Hematopoietic multipotent progenitor cell (in vitro differentiated cells): ENCODE data around the gene PSAP. TPM values are rescaled to one million over a fixed set of nuclear protein-coding genes. Genes with fewer than 3 reads are reported as not detected.
"Not testable (repeated sequence)": the region's sequence is repeated elsewhere in the genome, so short reads cannot be mapped to it uniquely, and the experiment has no call there.

Experiments
- DNase-seq, 3 donors: peaks; one replicate each; pipeline ENCODE4 v3.0.0-alpha.2; 2011 to 2015; ENCODE audit warnings: low read depth in 2 of 3, low spot score in 2 of 3
- total RNA-seq: library from RNA; depleted of rRNA; stranded (reverse); fragments of >200 nt; gene quantifications from one replicate; pipeline ENCODE4 v1.2.3, GENCODE V29; 2012

PSAP gene
- total RNA-seq, 1 donor: 360 TPM

DNA sequence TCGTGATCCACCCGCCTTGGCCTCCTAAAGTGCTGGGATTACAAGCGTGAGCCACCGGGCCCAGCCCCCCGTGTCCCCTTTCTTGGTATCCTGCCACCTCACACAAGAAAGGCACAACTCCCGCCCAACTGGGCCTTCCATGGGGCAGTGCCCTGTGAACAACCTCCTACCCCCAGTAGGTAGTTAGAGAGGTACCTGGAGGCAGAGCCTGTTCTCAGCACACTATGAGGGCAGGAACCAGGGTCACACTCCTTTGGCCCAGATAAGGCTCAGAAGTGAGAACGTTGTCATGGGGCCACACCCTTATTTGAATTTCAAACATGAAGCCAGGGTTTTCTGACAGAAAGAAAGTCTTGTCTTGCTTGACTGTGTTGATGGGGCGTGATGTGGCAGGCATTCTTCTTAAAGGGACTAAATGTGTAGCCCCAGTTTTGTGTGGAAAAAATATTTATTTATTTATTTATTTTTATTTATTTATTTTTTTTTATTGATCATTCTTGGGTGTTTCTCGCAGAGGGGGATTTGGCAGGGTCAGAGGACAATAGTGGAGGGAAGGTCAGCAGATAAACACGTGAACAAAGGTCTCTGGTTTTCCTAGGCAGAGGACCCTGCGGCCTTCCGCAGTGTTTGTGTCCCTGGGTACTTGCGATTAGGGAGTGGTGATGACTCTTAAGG lies 23.8 kb upstream of the PSAP start:
- DNase-seq: not testable (repeated sequence)

DNA sequence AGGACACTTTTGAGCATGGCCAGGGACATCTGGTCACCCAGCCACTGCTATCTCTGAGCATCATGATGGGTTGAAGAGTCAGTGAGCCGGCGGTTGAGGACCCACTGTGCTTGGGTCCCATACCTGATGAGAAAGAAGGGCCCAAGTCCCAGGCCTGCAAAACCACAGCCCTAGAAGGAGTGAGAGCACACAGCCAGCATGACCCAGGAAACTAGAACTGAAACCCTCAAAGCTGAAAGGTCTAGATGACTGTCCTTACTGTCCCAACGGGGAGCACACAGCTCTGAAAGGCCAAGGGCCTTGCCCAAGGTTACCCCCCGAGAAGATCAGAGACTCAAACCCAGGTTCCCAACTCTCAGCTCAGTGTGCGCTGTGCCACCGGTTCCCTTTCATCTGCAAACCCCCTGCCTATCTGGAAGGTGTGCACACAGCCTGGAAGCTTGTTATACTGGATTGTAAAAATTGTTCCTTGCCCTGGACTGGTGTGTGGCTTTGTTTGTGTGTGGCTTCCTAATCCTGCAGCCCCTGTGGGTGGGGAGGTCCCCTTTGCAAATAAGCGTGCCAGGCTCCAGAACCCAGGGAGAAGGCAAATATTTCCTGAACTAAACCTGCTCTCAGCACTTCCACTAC lies 22.6 kb upstream of the PSAP start:
- DNase-seq: no peak

DNA sequence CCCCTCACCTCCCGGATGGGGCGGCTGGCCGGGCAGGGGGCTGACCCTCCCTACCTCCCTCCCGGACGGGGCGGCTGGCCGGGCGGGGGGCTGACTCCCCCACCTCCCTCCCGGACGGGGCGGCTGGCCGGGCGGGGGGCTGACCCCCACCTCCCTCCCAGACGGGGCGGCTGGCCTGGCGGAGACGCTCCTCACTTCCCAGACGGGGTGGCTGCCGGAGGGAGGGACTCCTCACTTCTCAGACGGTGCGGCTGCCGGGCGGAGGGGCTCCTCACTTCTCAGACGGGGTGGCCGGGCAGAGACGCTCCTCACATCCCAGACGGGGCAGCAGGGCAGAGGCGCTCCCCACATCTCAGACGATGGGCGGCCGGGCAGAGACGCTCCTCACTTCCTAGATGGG lies 18.6 kb upstream of the PSAP start:
- not testable (repeated sequence) for DNase-seq

DNA sequence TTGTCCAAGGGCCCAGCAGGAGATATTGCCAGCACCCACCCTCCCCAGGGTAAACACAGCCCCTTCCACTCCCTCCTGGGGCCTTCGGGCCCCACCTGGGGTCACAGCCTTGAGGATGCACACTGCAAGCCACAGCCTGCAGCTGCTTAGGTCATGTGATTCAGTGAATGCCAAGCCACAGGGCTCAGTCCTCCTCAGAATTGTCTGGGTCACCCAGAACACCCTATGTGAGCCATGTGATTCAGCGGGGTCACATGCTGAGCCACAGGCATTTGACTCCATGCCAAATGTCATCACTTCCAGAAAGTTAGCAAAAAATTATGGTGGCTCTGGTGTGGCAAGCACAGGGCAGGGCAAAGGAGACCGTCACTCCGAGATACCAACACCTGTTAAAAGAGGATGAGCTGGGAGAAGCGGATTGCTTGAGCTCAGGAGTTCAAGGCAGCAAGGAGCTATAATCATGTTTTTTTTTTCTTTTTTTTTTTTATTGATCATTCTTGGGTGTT lies 17.2 kb upstream of the PSAP start:
- peak in 2 of 3 donors; percentile 73 to 82 for DNase-seq

DNA sequence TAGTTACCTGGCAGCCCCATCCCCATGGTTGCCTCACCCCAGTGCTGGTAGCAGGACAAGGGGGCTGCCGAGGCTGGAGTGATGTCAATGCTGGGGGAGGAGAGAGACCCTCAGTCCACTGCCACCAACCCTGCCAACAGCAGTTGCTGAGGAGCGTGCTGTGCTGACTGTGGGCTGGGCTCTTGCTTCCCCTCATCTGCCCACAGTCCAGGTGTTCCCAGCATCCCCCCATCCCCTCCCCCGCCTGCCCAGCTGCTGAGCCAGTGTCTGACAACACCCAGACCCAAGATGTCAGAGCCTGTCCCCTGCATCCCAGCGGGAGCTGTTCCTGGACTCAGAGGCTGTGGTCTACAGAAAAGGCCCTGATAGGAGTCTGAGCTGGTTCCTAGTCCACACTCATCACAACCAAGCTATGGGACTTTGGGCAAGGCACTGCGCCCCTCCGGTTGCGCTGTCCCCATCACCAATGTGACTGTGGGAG lies 14.6 kb upstream of the PSAP start:
- no peak for DNase-seq

DNA sequence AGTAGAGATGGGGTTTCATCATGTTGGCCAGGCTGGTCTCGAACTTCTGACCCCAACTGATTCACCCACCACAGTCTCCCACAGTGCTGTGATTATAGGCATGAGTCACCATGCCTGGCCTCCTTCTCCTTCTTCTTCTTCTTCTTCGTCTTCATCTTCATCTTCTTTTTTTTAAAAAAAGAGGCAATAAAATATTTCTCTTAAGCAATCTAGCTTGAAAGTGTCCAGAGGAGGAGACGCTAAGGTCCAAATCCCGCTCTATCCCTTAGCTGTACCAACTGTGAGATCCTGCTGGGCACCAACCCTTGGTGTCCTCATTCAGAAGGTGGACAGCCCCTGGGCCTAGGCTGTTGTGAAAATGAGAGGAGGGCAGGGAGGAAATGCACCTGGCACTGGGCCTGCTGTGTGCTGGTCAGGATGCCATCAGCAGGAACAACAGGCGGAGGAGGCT lies 13.9 kb upstream of the PSAP start:
- peak in 1 of 3 donors; percentile 30 for DNase-seq

DNA sequence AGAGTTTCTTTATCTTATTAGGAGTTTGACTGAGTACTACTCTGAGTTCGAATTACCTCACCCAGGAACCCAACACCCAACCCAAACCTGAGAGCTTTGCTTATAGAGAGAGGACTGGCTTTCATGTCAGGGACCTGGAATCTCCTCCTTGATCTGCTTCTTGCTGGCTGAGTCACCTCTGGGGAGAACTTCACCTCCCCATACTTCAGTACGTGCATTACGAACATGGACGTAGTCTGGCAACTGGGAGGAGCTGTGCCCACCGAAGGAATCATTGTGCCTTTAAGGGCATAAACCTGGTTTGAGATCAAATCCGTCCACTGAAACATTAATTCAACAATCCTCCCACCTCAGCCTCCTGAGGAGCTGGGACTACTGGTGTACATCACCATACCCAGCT lies 12.2 kb upstream of the PSAP start:
- DNase-seq: no peak

DNA sequence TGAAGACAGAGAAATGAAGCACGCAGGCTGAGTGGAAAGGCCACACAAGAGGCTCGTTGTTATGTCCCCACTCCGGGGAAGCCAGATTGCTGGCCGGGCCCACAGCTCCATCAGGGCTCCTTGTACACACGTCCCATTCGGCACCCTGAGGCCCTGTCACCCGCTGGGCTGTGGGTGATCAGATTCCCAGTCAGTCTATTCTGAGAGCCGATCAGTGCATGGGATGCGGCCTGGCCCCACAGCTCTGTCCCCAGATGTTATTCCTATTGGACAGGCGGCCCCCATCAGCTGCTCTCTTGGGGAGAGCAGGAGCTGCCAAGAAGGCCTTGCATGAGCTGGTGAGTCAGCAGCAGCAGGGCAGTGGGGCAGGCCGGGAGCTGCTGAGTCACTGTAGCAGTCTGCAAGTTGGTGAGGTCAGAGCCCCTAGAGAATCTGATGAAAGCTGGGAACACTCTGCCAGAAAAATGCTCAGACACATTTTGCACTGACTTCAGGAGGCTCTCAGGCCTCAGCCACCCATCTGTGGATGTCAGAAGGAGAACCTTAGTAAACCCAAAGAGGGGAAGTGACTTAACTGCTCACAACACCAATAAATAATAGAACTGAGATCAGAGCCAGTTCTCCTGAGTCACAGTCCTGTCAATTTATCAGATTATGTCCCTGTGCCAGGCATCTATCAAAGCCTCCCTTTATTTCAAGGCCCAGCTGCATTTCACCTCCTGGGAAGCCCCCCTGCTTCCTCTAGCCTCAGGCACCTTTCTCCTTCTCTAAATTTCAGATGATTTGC lies 9.4 kb upstream of the PSAP start:
- peak in 2 of 3 donors; percentile 93 to 94 for DNase-seq

DNA sequence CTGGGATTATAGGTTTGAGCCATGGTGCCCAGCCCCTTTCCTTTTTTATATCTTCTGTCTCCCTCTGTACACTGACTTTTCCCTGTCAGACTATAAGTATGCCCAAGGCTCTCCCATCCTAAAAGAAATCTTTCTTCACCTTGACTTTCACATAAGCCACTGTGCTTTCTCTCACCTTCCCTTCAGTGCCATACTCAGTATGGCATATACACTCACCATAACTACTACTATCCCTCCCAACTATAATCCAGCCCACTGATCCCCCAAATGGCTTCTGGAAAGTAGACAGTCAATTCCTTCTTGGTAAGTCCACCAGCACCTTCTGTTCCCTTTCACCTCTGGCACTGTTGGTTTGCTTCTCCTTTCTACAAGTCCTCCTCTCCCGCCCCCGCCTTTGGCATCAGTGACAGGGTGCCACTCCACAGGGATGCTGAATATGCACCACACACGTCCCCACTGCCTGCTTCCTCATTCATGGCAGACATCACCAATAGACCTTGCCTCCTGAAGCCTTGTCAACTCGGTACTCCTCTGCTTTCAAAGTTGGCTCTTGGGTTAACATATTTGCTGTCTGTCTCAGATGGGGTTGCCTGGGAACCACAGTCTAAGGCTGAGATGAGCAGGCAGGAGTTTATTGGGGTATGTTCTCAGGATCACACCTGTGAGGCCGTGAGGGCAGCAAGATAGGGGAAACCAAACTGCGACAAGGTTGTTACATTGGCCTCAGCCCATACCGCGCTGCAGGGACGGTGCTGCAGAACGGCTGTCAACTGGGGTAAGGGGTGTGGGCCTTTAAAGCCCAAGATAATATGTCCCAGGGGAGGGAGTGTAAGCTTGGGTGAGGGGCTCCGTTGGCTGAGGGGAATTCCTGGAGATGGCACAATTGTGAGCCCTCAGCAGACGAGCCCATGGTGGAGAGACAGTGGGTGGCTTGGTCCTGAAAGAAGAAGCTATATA lies 7.2 kb upstream of the PSAP start:
- DNase-seq: no peak

DNA sequence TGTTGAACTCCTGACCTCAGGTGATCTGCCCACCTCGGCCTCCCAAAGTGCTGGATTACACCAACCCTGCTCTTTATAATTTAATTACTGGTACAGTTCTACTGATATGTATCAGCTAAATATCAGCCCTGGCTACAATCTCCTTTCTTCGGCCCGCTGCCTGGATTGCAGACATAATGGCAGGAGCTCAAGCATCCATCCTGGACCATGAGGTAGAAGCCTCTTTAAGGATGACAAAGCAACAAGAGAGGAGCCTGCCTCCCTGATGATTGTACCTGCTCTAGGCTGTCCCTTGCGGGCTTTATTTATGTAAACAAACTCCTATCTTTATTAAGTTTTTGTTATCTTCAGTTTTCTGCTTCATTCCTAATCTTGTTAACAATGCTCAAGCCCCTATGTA lies 5.6 kb upstream of the PSAP start:
- no peak for DNase-seq

DNA sequence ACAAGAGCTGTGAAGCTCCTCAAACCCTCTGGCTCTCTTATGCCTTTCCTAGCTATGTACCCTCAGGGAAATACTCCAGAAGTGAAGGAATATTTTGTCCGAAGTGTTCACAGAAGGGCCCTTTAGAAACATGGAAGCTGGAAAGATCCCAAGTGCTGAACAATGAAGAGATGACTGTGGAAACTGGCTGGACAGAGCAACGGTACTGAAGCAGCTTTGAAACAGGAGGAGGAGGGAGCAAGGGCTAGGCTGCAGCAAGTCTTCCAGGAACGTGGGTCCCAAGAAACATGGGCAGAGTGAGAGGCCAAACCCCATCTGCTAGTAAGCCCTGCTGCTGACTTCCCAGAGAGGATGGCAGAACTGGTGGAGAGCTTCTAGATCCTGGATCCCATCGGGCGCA lies 3.0 kb upstream of the PSAP start:
- no peak for DNase-seq

DNA sequence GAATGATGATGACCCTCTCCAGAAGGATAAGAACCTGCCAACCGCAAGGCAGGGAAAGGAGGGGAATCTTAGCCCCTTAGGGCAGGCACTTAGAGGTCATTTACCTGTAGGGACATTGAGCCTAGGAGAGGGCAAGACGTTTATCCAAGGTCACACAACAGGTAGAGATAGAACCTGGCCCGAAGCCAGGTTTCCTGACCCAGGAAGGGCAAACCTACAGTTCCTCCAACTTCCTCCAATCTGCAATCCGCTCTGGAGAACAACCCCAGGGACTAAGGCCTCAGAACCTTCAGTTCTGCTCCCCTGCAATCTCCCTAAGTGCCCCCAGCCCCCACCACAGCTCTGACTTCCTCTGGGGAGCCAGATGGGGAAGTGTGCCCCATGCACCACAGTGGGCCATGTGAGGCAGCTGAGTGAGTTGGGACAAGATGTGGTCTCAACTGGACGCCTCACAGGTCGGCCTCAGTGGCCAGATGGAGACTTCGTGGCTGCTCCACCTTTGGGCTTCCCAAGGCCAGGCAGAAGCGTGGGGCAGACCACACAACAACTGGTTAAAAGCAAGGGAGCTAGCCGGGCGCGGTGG lies 1.4 kb upstream of the PSAP start:
- DNase-seq: peak in 2 of 3 donors; percentile 35 to 73

DNA sequence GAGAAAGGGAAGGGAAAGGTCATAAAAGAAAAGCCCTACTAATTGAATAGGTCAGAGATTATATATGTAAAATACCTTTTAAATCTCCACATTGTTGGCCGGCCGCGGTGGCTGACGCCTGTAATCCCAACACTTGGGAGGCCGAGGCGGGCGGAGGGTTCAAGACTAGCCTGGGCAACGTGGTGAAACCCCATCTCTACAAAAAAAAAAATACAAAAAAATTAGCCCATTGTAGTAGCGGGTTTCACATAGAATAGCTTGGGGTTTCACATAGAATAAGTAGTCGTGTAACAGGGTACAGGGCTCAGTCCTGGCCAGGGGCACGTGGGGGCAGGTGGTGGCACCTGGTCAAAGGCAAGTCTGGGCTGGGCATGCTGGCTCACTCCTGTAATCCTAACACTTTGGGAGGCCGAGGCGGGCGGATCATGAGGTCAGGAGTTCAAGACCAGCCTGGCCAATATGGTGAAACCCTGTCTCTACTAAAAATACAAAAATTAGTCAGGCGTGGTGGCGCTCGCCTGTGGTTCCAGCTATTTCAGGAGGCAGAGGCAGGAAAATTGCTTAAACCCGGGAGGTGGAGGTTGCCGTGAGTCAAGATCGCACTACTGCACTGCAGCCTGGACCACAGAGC lies 529 bp upstream of the PSAP start:
- DNase-seq: not testable (repeated sequence)

DNA sequence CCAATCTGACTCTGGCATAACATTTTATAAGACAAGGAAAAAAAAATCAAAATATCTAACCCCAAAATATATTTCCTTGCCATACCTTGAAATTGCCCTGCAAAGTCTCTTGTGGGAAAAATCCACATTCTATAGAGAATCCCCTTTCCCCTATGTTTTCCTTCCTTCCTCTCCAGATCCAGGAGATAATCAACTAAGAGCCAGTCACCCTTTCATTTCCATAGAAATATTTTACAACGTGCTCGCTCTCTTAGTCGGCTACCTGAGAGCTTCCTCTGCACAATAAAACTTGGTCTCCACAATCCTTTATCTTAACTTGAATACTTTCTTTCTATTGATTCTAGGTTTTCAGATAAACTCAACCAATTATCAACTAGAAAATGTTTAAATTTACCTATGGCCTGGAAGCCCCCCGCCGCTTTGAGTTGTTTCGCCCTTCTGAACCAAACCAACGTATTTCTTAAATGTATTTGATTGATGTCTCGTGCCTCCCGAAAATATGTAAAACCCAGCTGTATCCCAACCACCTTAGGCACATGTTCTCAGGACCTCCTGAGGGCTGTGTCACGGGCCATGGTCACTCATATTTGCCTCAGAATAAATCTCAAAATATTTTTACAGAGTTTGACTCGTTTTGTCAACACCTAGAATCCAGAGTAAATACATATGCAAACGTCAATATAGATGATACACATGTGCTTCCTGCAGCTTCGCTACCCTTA lies 869 bp downstream of the PSAP start:
- no peak for DNase-seq

DNA sequence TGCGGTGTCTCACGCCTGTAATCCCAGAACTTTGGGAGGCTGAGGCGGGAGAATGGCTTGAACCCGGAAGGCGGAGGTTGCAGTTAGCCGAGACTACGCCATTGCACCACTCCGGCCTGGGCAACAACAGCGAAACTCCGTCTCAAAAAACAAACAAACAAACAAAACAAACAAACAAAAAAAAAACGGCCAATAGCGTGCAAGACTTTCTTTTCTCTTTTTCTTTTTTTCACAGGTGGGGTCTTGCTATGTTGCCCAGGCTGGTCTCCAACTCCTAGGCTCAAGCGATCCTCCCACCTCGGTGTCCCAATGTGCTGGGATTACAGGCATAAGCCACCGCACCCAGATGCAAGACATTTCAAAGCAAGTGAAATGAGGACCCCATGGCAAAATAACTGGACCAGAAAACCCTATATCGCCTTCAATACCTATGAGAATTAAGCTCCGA lies 1.6 kb downstream of the PSAP start:
- no peak for DNase-seq

DNA sequence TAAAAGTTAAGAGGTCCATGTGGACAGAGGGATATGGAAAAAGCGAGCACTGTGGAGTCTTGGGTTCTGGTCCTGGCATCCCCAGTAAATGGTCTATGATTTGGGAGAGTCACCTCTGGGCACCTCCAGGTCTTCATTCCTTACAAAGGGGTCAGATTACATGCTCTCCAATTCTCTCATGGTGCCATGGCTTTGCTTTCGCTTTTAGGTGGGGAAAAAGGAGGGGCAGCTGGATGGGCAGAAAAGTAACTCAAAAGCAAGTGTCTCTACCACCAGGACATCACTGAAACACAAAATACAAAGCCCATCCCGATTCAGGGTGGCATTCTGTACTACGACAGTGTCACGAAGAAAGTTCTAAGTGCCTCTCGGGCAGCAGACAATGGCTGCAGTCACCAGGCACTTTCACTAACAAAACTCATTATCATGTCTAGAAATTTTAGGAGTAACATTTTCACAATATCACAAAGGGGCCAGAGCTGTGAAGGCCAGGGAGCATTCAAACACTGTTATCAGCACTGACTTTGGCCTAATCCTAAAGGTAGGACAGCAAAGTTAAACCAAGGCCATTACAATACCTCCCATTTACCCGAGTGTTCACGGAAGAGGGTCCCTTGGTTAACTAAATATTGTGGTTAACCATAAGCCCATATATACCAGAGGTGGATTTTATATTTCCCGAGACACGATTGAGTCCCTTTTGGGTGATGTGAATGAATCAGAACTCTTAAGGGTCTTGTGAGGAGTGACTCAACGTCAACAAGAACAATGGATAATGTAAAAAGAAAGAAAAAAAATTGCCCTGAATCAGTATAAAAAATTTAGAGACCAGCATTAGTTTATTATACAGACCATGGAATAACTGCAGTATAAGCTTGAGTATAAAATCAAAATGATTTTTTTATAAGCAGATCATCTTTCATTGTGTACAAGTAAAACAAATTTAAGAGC lies 2.5 kb downstream of the PSAP start:
- no peak for DNase-seq

DNA sequence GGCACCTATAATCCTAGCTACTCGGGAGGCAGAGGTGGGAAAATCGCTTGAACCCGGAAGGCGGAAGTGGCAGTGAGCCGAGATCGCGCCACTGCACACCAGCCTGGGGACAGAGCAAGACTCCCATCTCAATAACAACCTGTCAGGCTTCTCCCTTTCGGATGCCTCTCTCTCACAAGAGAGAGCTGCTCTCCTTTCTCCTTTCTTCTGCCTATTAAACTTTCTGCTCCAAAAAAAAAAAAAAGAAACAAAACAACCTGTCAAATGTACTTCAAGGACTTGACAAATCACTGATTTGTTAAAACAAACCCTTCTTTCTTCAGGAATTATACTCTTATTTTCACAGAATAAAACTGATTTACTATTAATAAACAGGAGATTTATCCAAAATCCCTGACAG lies 3.6 kb downstream of the PSAP start:
- no peak for DNase-seq

DNA sequence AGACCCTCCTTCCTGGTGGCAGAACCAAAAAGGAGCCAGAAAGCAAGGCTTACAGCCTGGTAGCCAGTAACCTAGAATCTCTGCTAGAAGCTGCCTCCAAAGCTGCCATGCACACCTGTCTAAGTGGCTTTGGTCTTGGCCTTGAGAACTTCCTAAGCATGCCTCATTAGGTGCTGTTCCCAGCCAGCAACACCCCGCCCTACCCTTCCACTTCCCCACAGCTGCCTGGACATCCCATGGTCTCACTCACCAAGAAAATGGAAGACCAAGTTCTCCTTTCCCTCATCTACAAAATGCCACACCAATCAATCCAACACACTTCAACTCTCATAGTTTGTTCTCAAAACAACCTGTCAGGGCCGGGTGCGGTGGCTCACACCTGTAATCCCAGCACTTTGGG lies 4.2 kb downstream of the PSAP start:
- DNase-seq: no peak
